NCI-H1105 (cell line): ENCODE measurements around the gene TNF.
"Not testable (repeated sequence)": the region's sequence is repeated elsewhere in the genome, so short reads cannot be mapped to it uniquely, and the experiment has no call there.

Experiments
- DNase-seq: peaks from one replicate; lab custom pipeline; 2025; lab: John Stamatoyannopoulos, UW

Gene TNF

DNA sequence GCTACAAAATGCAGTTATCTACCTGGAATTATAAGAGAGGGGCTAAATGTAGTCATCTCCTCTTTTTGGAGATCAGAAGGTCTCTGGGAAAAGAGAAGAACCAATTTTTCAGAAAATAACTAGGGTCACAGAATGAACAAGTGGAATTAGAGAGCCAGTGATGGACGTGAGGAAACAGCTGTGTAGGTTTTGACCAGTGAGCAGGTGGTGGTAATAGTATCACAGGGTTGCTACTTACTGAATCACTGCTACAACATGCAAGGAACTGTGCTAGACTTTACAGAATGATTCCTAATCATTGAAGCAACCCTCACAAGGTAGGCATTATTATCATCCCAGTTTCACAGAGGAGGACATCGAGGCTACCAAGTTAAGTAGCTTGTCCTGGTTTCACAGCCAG, 30.7 kb upstream of the TNF start:
- no peak for DNase-seq

GRCh38 chr6:31545291-31545690, 30.1 kb upstream of the TNF start:
- no peak for DNase-seq

GRCh38 chr6:31546339-31546957, 28.9 kb upstream of the TNF start, which contains the start of gene ATP6V1G2:
Gene ATP6V1G2, minus strand, starts transcription at chr6:31546608. Its CDS starts 49 bp downstream, at chr6:31546559.
- peak; percentile 95 for DNase-seq

DNA sequence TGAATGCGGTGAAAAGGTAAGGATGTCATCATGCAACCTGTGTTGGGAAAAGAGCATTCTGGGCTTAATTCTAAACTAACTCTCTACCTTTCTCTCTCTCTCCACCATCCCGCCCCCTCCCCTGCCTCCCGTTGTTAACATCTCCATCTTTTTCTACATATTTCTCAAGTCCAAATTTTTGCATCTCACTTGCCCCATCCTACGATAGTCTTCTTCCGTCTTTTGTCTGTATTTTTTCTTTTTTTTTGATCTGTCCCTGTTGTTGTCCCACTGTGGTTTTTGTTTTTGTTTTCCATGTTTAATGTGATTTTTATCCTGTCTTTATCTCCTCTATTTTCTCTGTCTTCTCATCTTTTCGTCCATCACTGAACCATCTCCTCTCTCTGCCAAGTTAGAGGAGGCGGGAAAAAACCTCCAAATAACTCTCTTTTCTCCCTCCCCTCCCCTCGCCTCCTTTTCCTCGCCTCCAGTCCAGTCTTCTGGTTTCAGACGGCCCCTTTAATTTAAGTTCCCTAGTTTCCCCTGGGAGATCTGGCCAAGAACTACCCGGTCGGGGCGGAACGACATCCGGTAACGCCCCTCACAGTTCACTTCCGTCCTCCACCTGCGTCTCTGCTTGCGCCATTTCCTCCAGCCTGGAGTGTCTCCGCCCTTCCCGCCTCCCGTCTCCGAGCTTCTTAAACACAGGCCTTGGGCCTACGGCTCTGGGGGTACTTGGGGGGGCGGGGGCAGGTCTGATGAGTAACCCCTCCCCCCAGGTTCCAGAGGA, 28.2 kb upstream of the TNF start, which contains the start of gene NFKBIL1:
Gene NFKBIL1, plus strand, starts transcription at position 651 of the 769 bp plus-strand sequence. Its CDS starts 87 bp downstream, at position 738.
- DNase-seq = peak; percentile 97

DNA sequence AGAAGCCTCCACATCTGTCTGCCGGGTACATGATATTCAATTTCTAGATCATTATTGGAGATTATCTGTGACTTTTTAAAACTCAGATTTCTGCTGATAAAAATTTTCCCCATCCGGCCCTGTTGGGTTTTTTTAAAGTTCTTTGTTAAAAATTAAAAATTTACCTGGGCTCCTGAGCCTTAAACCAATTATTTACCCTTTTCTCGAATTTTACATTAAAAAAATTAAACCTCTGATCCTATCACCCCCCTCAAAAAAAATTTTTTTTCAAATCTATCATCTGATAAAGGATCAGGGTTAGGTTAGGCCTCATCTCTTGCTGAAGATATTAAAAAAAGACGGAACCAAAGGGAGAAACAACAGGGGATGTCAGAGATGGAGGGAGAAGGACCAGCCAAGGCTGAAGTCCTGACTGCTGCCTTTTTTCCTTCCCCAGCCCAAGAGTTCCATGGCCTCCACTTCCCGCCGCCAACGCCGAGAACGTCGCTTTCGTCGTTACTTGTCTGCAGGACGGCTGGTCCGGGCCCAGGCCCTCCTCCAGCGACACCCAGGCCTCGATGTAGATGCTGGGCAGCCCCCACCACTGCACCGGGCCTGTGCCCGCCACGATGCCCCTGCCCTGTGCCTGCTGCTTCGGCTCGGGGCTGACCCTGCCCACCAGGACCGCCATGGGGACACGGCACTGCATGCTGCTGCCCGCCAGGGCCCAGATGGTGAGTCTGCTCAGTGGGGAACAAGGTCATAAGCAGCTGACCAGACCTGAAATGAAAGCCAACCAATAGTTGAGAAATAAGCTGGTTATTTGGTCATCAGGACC, 27.4 kb upstream of the TNF start:
- DNase-seq = no peak

DNA sequence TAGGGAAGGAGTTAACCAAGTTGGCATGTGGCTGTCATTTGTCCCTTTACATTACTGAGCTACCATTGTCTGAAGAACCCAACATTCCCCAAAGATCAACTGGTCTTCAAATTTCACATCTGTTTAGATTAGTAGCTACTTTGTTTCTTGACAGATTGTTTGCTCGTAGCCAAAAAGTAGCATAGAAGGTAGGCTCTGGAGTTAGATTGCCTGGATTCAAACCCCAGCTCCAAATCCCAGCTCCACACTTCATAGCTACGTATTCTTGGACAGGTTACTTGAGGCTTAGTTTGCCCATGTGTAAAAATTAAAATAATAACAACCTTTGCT, 26.9 kb upstream of the TNF start:
- DNase-seq = no peak

- DNase-seq = not testable (repeated sequence)
Measured at GRCh38 chr6:31551371-31551770, 24.0 kb upstream of the TNF start.

- no peak for DNase-seq
Measured at GRCh38 chr6:31556307-31556706, 19.1 kb upstream of the TNF start.

DNA sequence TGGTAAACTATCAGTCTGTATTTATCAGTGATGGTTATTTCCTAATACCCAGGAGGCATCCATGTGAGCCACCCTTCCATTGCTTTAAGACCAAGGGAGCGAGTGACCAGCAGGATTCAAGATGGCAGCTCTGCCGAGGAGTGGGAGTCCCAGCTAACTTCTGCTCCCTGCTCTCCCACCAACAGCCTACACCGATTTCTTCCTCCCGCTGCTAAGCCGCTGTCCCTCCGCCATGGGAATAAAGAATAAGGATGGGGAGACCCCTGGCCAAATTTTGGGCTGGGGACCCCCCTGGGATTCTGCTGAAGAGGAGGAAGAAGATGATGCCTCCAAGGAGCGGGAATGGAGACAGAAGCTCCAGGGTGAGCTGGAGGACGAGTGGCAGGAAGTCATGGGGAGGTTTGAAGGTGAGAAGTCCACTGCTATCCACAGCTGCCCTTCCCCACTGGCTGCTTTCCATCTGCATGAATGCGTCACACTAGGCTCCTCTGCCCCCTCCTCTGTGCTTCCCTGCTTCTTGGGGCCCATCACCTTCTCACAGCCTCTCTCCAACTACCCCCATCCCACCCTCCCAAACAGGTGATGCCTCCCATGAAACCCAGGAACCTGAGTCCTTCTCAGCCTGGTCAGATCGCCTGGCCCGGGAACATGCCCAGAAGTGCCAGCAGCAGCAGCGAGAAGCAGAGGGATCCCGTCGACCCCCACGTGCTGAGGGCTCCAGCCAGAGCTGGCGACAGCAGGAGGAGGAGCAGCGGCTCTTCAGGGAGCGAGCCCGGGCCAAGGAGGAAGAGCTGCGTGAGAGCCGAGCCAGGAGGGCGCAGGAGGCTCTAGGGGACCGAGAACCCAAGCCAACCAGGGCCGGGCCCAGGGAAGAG, 17.7 kb upstream of the TNF start:
- no peak for DNase-seq

DNA sequence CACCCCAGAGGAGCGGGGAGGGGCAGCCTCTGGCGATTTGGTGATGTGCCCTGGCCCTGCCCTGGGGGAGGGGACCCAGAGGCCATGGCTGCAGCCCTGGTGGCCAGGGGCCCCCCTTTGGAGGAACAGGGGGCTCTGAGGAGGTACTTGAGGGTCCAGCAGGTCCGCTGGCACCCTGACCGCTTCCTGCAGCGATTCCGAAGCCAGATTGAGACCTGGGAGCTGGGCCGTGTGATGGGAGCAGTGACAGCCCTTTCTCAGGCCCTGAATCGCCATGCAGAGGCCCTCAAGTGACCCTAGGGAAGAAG, 17.1 kb upstream of the TNF start:
- no peak for DNase-seq

- no peak for DNase-seq
Measured at GRCh38 chr6:31558631-31559500, 16.5 kb upstream of the TNF start.

DNA sequence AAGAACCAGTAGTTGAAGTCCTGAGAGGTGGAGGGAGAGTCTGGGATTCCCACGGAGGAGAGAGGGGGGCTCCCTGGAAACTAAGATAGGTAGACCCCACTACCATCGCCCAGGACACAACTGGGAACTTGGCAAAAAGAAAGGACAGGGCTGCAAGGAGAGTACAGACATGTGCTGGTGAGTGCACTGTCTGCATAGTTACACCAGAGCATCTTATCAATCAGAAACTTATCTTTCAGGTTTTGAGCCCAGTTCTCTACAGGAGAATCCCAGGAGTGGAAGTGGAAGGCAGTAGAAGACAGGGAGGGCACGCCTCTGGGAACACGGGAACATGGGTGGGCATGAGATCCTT, 15.8 kb upstream of the TNF start:
- no peak for DNase-seq

DNA sequence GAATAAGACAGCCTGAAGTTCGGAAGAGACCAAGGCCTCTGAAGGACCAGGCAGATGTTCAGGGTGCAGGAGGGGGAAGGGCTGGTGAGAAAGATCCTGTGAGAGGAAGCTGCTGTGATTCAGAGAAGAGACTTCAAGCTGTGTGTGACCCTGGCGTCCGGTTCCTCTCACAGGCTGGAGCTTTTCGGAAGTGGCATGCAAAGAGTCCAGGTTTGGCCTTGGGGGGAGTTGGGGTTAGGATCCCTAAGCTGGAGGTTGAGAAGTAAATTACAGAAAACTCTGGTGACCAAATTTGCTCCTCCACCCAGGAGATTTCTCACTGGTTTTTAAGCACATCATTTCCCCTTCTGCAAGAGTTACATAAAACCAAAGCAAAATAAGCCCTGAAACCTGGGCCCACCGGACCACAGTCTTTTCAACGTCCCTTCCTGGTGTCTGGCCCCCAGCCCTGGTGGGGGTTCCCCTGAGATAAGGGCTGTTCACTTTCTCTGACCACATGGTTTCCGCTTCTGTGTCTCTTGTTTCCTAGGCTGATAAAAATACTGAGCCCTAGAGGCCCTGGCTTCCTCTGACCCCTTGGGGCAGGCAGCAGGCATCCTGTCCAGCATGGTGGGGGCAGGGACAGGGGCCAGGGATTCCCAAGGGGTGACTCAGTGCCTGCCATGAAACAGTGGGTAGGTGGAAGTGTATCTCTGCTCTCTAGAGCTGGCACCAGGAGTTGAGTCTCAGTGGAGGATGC, 15.2 kb upstream of the TNF start:
- DNase-seq = no peak

DNA sequence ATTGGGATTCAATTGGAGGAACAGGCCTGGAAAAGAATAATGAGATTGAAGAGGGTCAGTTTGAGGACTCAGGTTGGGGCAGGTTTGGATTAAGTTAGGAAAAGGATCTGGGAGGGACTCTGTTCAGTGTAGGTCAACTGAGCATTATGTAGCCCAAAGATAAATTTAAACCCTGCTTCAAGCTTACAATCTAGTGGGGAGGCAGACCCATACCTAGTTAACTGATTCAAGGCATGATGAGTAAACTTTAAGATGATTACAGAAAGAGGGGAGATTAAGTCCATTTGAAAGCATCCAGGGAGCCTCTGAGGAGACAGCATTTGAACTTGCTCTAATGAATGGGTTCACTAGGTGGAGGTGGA, 14.7 kb upstream of the TNF start:
- DNase-seq = no peak

GRCh38 chr6:31567531-31568370, 7.6 kb upstream of the TNF start:
- DNase-seq = no peak

- DNase-seq = no peak
Measured at GRCh38 chr6:31568537-31568961, 6.8 kb upstream of the TNF start.

DNA sequence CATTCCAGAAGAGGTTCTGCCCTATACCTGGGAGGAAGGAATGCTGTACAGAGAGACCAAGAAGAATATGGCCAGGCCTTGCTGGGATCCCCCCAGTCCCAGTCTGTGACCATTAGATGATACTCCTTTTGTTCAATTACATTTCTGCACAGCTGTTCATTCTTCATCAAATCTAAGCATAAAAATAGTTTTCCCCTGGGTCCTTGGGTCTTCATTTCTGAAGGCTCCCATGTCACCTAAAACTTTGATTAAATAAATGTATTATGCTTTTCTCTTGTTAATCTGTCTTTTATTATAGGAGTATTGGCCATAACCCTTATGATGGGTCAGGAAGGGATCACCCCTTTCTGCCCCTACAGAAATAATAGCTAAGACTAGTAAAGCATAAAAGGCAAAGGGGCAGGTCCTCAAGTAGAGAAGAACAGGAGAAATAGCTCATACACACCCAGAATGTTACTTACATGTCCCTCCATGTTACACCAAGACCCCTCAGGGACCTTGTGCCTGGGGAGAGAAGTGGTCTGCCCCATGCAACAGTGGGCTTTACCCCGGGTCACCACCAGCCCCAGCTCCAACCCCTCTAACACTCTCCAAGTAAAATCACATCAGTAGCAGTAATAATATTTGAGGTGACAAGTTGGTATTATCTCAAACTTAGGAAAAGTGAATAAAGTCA, 5.4 kb upstream of the TNF start:
- DNase-seq = no peak

DNA sequence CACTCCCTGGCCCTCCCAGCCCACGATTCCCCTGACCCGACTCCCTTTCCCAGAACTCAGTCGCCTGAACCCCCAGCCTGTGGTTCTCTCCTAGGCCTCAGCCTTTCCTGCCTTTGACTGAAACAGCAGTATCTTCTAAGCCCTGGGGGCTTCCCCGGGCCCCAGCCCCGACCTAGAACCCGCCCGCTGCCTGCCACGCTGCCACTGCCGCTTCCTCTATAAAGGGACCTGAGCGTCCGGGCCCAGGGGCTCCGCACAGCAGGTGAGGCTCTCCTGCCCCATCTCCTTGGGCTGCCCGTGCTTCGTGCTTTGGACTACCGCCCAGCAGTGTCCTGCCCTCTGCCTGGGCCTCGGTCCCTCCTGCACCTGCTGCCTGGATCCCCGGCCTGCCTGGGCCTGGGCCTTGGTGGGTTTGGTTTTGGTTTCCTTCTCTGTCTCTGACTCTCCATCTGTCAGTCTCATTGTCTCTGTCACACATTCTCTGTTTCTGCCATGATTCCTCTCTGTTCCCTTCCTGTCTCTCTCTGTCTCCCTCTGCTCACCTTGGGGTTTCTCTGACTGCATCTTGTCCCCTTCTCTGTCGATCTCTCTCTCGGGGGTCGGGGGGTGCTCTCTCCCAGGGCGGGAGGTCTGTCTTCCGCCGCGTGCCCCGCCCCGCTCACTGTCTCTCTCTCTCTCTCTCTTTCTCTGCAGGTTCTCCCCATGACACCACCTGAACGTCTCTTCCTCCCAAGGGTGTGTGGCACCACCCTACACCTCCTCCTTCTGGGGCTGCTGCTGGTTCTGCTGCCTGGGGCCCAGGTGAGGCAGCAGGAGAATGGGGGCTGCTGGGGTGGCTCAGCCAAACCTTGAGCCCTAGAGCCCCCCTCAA, 3.1 kb upstream of the TNF start, which contains the start of gene LTA:
Gene LTA, plus strand, starts transcription at position 249 of the 871 bp plus-strand sequence. Its CDS starts 454 bp downstream, at position 703.
- DNase-seq = no peak
